NCI-H345 (cell line): ENCODE results near the gene USP4.
A peak's percentile ranks its signal among the peaks of the same experiment; 100 is the strongest.
"Not testable (repeated sequence)": the region's sequence is repeated elsewhere in the genome, so short reads cannot be mapped to it uniquely, and the experiment has no call there.

Experiments
- DNase-seq: peaks from one replicate; lab custom pipeline; 2025; lab: John Stamatoyannopoulos, UW

The USP4 gene, protein sequence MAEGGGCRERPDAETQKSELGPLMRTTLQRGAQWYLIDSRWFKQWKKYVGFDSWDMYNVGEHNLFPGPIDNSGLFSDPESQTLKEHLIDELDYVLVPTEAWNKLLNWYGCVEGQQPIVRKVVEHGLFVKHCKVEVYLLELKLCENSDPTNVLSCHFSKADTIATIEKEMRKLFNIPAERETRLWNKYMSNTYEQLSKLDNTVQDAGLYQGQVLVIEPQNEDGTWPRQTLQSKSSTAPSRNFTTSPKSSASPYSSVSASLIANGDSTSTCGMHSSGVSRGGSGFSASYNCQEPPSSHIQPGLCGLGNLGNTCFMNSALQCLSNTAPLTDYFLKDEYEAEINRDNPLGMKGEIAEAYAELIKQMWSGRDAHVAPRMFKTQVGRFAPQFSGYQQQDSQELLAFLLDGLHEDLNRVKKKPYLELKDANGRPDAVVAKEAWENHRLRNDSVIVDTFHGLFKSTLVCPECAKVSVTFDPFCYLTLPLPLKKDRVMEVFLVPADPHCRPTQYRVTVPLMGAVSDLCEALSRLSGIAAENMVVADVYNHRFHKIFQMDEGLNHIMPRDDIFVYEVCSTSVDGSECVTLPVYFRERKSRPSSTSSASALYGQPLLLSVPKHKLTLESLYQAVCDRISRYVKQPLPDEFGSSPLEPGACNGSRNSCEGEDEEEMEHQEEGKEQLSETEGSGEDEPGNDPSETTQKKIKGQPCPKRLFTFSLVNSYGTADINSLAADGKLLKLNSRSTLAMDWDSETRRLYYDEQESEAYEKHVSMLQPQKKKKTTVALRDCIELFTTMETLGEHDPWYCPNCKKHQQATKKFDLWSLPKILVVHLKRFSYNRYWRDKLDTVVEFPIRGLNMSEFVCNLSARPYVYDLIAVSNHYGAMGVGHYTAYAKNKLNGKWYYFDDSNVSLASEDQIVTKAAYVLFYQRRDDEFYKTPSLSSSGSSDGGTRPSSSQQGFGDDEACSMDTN

DNA sequence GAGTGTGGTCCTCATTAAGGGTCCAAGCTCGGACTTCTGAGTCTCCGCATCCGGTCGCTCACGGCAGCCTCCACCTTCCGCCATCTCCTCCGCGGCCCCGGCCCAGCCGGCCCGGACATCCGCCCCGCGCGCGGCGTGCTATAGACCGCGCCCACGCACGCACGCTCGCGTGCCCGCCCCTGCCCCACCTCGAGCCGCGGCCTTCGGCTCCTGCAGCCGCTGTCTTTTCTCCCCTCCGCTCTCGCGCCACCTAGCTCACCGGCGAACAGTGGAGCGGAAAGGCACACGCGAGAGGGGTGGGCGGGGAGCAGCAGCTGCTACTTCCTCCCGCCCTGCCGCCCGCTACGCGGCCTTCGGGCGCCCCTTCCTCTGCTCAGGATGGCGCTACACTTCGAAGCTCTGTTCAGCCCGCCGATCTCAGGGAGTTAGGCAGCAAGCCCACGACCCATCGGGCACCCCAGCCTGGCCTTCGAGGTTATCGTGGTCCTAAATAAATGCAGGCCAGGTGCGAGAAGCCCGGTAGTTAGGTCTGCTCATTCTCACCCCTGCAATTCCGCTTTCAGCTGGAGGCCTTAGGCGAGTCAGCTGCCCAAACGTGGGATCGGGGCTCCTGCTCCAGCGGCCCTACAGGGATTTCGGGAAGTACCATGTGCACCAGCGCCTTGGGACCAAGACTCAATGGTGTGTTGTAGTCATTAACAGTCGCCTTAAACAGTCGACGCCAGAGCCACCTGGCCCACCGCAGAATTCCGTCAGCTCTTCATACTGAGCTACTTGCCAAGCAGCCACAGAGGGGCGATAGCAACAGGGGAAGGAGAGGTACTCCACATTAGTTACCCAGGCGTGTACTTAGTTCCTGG lies at the start of gene USP4:
USP4 (minus strand) TSS at position 113 of the 860 bp plus-strand sequence; CDS start at position 84, 29 bp downstream.
- peak; percentile 89 for DNase-seq

DNA sequence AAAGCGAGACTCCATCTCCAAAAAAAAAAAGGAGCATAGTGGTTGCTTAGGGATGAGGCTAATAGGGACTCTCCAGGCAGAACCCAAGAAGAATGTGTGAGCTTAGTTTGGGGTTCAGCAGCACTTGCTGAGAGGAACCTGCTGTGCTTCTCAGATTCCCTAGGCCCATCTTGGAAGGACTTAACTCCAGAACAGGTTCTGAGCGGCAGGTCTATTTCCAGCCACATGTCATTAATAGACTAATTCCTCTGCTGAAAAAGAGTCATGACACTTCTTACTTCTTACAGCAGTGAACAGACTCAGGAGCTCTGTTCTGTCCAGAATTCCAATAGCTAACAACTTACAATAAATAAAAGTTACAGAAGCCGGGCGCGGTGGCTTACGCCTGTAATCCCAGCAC lies 49.4 kb upstream of the USP4 start:
- DNase-seq: no peak

- DNase-seq: no peak
Measured at GRCh38 chr3:49388289-49388820, 48.5 kb upstream of the USP4 start.

DNA sequence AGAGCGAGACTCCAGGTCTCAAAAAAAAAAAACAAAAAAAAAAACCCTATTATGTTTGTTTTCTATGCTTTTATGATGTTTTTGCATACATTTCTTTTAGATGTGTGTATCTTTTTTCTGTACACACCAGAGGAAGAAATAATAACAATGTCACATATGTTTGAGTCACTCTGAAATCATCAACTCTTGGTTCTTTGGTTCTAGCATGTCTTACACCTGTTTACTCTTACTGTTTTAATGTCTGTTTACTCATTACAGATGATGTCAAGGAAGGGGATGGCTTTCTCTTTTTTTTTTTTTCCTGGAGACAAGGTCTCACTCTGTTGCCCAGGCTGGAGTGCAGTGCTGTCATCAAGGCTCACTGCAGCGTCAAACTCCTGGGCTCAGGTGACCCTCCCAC lies 47.9 kb upstream of the USP4 start:
- DNase-seq: no peak

GRCh38 chr3:49386056-49386756 lies 46.4 kb upstream of the USP4 start:
- no peak for DNase-seq

- no peak for DNase-seq
Measured at GRCh38 chr3:49385617-49386016, 45.8 kb upstream of the USP4 start.

DNA sequence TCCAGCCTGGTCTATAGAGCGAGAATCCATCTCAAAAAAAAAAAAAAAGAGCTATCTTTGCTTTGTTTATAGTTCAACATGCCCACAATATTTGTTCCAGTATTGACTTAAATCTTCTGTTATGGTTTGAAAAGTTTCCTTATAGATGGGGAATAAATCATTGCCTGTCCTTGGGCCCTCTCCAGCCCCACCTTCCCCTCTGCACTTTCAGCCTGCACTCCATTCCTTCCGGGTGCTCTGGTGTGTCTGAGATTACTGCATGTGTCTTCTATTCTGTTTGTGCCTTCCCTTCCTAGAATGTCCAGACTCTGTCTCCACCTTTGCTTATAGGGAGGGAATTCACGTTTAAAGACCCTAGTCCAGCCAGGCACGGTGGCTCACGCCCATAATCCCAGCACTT lies 43.5 kb upstream of the USP4 start:
- no peak for DNase-seq

DNA sequence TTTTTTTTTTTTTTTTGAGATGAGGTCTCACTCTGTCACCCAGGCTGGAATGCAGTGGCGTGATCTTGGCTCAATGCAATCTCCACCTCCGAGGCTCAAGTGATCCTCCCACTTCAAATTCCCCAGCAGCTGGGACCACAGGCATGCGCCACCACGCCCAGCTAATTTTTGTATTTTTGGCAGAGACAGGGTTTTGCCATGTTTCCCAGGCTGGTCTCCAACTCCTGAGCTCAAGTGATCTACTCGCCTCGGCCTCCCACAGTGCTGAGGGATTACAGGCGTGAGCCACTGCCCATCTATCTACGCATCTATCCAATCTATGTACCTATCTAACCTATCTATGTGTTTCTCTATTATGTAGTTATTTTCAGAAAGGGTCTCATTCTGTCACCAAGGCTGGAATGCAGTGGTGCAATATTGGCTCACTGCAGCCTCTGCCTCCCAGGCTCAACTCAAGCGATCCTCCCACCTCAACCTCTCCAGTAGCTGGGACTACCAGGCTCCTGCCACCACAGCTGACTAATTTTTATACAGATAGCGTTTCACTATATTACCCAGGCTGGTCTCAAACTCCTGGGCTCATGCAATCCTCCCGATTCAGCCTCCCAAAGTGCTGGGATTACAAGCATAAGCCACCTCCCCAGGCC lies 38.5 kb upstream of the USP4 start:
- DNase-seq: no peak

DNA sequence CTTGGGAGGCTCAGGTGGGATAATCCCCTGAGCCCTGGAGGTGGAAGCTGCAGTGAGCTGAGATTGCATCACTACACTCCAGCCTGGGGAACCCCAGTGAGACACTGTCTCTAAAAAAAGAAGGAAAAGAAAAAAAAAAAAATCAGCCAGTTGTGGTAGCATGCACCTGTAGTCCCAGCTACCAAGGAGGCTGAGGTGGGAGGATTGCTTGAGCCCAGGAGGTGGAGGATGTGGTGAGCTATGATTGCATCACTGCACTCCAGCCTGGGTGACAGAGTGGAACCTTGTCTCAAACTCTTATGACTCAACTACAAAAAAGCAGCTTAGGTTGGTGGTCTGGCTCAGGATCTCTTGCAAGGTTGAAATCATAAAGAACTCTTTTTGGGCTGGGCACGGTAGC lies 37.6 kb upstream of the USP4 start:
- DNase-seq: no peak

- no peak for DNase-seq
Measured at GRCh38 chr3:49371946-49372345, 32.1 kb upstream of the USP4 start.

DNA sequence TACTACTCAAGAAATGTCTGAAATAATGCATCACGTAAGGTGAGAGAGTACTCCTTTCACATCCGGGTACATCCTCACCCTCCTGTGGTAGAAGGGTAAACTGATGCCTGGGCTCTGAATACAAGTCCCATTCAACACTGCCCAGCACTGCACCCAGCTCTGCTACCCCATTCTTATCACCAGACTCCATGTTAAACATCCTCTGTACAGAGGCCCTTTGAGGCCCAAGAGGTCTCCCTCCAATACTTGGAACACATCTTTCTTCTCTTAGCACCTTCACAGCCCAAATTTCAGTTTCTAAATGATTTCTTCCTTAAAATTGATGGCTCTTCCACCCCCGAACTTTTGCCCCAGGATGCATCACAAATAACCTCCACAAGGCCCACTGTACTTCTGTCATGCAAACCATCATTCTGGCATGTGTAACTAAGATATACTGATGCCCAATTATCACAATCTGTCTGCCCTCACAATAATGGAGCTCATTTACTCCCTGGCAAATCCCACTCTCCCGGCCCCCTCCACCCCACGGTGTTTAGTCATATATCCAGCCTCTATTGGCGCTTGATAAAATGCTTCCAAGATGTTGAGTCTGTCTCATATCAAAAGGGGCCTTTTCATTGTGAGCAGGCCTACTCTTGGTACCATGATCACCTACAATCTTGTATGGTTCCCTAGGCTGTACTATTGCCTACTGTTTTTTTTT lies 30.9 kb upstream of the USP4 start:
- no peak for DNase-seq

DNA sequence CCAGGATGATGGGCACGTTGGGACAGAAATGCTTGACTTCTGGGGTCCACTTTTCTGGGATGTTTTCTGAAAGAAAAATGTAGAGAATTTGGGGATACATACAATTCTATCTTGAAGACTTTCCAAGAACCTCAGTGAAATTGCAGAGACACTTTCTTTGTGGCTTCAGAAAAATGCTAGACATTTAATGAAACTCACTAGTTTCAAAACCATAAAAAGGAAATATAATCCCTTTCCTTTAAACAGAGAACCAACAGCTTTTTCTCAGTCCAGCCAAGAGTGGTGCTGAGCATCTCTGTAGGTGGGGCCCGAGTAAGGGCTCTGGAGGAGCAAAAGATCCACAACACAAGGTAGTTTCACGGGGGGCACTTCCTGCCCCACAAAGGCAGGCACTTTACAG lies 22.7 kb upstream of the USP4 start:
- DNase-seq: no peak

DNA sequence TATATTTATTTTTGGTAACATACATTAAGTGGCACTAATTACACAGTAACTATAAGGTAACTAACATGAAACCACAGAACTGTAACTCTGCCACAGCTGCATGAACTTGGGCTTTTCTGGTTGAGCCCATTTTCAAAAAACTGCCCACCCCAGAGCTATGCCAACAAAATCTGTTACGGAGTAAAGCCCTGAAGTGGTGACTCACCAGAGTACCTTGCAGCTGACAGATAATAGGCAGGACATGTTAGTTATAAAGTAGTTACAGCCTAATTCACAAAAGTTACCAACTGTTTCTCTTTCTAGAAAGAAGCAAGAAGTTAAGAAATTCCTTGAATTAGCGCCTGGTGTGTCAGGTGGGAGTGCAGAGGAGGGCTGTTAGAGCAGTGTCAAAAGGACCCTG lies 19.8 kb upstream of the USP4 start:
- no peak for DNase-seq

- no peak for DNase-seq
Measured at GRCh38 chr3:49358884-49359225, 19.0 kb upstream of the USP4 start.

DNA sequence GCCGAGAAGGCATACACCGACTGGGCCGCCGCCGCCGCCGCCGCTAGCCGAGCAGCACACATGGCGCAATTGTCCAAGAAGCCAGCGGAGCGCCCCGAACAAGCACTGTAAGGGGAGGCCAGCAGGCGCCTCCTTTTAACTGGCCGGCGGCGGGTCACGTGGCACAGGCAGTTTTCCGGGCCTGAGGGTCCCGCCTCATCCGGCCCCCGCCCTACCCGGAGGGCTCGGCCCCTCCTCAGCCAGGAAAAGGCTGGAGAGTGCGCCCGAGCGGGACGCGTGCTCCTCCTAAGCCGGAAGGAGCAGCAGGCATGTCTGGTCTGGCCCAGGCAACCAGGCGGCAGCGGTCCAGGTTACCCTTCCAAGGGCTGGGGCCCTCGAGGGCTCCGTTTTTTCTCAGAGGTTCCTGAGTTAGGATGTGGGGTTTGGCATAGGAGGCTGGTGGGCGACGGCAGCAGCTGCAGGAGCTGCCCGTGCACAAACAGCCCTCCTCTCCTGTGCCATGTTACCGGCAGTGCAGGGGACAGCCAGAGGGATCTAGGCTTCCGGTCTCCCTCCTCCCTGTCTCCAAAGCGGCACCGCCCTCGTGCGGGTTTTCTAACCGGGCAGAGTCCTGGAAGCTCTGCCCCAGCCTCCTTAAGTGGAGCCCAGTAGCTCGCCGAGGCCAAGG lies 18.5 kb upstream of the USP4 start, which contains the start of gene GPX1:
GPX1 (minus strand) TSS at position 137 of the 667 bp plus-strand sequence; CDS start at position 62, 75 bp downstream.
- DNase-seq: peak; percentile 91

GRCh38 chr3:49357443-49358216 lies 17.8 kb upstream of the USP4 start:
- DNase-seq: not testable (repeated sequence)

- not testable (repeated sequence) for DNase-seq
Measured at GRCh38 chr3:49357095-49357442, 17.2 kb upstream of the USP4 start.

DNA sequence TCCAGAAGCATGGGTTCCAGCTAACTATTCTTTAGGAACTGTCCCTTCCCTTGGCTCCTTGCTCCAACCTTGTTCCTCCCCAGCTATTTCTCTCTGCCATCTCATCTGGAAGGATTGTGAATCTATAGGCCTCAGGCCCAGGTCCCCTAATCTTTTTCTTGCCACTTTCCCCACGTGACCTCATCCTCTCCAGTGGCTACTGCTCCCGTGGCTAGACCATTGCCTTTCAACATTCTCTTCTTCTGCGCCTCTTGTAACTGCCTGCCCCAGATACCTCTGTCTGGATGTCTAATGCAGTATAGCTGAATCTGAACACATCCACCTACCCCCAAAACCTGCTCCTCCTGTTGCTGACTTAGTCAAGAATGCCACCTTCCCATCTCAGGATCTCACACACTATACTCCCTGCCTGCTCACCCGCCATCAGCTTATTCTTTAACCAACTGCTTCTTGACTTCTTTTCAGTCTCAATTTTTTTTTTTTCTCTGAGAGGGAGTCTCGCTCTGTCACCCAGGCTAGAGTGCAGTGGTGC lies 13.1 kb upstream of the USP4 start:
- DNase-seq: no peak
